ENCODE results near the gene IFNAR2.

The IFNAR2 gene

DNA sequence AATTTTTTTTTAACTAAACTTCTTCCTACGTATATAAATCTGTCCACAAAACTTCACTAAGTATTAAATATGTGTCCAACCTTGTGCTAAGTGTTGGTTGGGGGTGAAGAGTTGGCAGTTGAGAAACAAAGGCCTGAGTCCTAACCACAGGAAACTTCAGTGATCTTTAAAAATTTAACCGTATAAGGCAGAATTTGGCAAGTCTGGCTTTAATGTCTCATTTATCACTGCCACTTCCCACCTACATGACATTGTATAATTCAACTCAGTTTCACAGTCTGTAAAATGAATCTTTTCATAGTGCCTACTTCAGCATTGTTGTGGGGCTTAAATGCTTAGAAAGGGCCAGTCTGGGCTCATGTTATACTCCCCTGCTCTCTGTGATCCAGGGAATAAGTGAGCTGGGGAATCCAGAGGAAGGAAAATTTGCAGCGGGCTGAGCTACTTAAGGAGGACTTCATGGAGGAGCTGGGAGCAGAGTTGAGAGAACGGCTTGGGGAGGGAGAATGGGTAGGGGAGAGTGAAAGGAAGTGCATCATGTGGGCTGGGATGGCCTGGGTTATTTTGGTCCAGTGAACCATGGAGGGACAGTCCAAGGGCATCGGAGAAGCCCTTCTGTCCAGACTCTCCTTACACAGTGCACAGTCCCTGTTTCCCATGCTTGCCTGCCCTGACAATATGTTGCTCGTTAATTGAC is 14.5 kb downstream of the IFNAR2 start:
- TF ChIP-seq CTCF (IDR thresholded peaks at IDR 0.05; ENCODE audit: borderline replicate concordance, insufficient read depth, low read depth, low read length): no peak
- H3K4me3 ChIP-seq (ENCODE audit: low read depth, low read length): no peak overlapping the region

DNA sequence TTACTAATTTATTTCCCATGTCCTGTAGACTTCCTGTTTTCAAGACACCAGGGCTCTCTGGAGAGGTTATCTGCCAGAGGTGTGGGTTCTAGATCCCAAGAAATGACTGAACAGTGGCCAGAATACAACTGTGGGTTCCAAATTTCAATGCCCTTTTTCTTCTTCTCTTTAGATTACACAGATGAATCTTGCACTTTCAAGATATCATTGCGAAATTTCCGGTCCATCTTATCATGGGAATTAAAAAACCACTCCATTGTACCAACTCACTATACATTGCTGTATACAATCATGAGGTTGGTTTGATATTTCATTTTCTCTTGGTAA is 15.0 kb downstream of the IFNAR2 start:
- no peak for TF ChIP-seq CTCF (IDR thresholded peaks at IDR 0.05; ENCODE audit: borderline replicate concordance, insufficient read depth, low read depth, low read length)
- H3K4me3 ChIP-seq (ENCODE audit: low read depth, low read length): no peak overlapping the region

DNA sequence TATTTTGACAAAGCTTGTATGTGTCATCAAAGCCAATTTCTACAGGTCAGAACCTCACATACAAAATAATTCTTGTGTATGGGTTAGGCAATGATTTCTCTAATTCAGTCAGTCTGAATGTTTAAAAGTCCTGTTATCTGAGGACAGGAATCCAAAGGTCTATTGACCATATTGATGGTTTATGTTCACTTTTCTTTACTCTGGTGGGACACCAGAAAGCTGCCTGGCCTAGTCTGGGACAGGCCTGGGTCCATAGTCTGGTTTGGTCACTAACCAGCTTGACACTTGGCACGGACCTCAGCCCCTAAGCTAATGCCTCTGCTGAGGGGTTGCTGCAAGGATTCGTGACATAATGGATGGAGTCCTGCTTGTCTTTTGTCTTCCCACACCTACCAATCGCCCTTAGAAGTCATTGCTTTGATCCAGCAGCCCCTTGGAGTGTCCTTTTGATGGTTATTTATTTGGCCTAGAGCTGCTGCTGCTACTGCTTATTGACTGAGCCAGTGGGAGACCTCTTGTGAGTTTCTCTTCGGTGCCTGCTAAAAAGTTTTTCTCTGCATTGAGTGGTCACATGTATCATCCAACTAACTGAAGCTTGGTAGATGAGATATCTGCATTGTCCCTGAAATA is 15.7 kb downstream of the IFNAR2 start:
- no peak overlapping the region for H3K4me3 ChIP-seq (ENCODE audit: low read depth, low read length)
- no peak for TF ChIP-seq CTCF (IDR thresholded peaks at IDR 0.05; ENCODE audit: borderline replicate concordance, insufficient read depth, low read depth, low read length)

DNA sequence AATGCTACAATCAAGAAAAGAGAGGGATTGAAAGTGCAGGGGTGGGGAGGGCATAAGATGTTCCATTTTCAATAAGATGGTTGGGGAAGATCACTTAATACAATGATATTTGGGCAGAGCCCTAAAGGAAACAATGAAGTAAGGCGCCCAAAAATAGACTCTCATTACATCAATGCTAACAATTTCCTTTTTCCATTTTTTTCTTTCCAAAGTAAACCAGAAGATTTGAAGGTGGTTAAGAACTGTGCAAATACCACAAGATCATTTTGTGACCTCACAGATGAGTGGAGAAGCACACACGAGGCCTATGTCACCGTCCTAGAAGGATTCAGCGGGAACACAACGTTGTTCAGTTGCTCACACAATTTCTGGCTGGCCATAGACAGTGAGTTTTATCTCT is 16.8 kb downstream of the IFNAR2 start:
- no peak for TF ChIP-seq CTCF (IDR thresholded peaks at IDR 0.05; ENCODE audit: borderline replicate concordance, insufficient read depth, low read depth, low read length)
- no peak overlapping the region for H3K4me3 ChIP-seq (ENCODE audit: low read depth, low read length)

- no peak overlapping the region for H3K4me3 ChIP-seq (ENCODE audit: low read depth, low read length)
- no peak for TF ChIP-seq CTCF (IDR thresholded peaks at IDR 0.05; ENCODE audit: borderline replicate concordance, insufficient read depth, low read depth, low read length)
Measured at GRCh38 chr21:33246963-33247362, 17.2 kb downstream of the IFNAR2 start.

GRCh38 chr21:33247599-33247998 is 17.9 kb downstream of the IFNAR2 start:
- H3K4me3 ChIP-seq (ENCODE audit: low read depth, low read length): no peak overlapping the region
- TF ChIP-seq CTCF (IDR thresholded peaks at IDR 0.05; ENCODE audit: borderline replicate concordance, insufficient read depth, low read depth, low read length): no peak

DNA sequence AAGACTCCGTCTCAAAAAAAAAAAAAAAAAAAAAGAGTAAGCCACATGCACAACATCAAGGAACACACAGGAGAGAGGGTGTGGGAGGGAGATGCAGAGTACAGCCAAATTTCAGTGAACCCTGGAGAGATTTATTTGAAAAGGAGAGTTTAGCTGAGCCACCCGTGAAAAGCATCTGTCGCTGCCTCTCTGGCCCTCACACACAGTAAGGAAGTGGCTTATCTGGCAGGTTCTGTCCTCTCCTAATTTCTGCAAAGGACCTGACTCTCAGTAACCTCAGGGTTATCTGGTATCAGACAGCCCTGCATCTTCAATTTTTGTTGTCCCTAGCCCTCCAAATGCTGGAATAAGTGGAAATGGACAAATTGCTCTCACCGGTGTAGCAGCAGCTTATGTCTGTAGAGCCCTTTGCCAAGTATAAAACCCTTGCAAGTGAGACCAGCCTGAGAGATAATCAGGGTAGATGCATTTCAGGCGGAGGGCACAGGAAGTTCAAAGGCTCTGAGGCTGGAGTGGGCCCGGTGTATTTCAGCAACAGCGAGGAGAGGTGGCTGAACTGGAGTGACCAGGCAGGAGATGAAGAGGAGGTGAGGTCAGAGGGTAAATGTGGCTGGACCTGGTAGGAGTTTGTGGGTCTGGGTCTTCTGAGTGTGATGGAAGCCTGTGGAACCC is 19.7 kb downstream of the IFNAR2 start:
- no peak for TF ChIP-seq CTCF (IDR thresholded peaks at IDR 0.05; ENCODE audit: borderline replicate concordance, insufficient read depth, low read depth, low read length)
- no peak overlapping the region for H3K4me3 ChIP-seq (ENCODE audit: low read depth, low read length)

Data from GM12875 (cell line).